Measurements from ENCODE around the gene ELP2. TPM values are rescaled to one million over a fixed set of nuclear protein-coding genes. Genes with fewer than 3 reads are reported as not detected.

ELP2 gene
- total and polyA plus RNA-seq, 9 of the 15 experiments (the other 6 are each of a cell fraction or from before 2014, with no cell fraction given), result 76.8 to 192 (median 140) TPM

DNA sequence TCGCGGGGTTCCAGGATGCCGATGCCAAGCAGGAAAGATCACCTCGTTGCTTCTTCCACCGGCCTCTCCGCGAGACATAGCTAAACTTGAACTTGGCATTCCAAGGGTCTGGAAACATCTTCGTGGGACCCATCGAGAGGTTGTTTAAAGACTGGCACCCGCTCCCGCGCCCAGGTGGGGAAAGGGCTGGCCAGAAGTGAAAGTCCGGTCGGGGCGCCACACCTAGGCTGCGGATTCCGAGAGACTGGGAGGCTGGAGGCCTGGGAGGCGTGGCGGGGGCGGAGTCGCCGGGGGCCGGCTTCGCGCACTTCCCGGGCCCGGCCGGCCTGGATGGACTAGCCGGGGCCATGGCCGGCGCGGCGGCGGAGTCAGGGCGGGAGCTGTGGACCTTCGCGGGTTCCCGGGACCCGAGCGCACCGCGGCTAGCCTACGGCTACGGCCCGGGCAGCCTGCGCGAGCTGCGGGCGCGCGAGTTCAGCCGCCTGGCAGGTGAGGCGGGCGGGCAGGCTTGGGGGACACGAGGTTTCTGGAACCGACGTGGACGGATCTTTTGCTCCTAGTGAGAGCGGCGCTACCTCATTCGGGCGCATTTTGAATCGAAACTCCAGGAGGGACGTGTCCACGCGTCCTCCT, 57.6 kb downstream of the ELP2 start, which contains the start of gene MOCOS (continued):
- TF ChIP-seq, protein P1, sequence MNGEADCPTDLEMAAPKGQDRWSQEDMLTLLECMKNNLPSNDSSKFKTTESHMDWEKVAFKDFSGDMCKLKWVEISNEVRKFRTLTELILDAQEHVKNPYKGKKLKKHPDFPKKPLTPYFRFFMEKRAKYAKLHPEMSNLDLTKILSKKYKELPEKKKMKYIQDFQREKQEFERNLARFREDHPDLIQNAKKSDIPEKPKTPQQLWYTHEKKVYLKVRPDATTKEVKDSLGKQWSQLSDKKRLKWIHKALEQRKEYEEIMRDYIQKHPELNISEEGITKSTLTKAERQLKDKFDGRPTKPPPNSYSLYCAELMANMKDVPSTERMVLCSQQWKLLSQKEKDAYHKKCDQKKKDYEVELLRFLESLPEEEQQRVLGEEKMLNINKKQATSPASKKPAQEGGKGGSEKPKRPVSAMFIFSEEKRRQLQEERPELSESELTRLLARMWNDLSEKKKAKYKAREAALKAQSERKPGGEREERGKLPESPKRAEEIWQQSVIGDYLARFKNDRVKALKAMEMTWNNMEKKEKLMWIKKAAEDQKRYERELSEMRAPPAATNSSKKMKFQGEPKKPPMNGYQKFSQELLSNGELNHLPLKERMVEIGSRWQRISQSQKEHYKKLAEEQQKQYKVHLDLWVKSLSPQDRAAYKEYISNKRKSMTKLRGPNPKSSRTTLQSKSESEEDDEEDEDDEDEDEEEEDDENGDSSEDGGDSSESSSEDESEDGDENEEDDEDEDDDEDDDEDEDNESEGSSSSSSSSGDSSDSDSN (IDR thresholded peaks at IDR 0.05; ENCODE audit: borderline replicate concordance in 1 of 2, low read depth in 2 of 2, low read length in 2 of 2), result peak; percentile 70 to 96; a peak in 3 of 4 replicates
- peak; percentile 51; the same call in 1 of the 2 replicates for TF ChIP-seq CBX1 (IDR thresholded peaks at IDR 0.05; ENCODE audit: low read depth)
- TF ChIP-seq MYC (IDR thresholded peaks at IDR 0.05; ENCODE audit: low read depth, low read length), result peak; percentile 60; the same call in 1 of the 2 replicates
- TF ChIP-seq MYC (CRISPR knock-in tag; IDR thresholded peaks at IDR 0.05; ENCODE audit: borderline replicate concordance, low read depth), result no peak
- no peak for TF ChIP-seq PYGO2 (tag; IDR thresholded peaks at IDR 0.05)
- no peak for TF ChIP-seq NUFIP1 (IDR thresholded peaks at IDR 0.05; ENCODE audit: partially characterized antibody)
- peak; percentile 74 for TF ChIP-seq RBM22 (IDR thresholded peaks at IDR 0.05; ENCODE audit: low read depth, low read length, poor library complexity, severe bottlenecking)
- peak in 1 of 2 experiments; percentile 66; a peak in 1 of 4 replicates for TF ChIP-seq FOXA3 (CRISPR knock-in tag; conservative IDR thresholded peaks at IDR 0.05 in 1 of 2, IDR thresholded peaks at IDR 0.05 in 1 of 2)
- TF ChIP-seq JUND (IDR thresholded peaks at IDR 0.05; ENCODE audit: borderline replicate concordance, low read depth, low read length), result peak; percentile 2; the same call in 1 of the 2 replicates
- TF ChIP-seq JUND (tag; IDR thresholded peaks at IDR 0.05; ENCODE audit: borderline replicate concordance, low read depth, low read length), result no peak; the same call in 2 of the 3 replicates
- 0 out of 2 replicates have a peak, but pooled peaks have one; percentile 7 for TF ChIP-seq JUN (IDR thresholded peaks at IDR 0.05; ENCODE audit: borderline replicate concordance, low read depth, low read length)
- peak; percentile 73; the same call in 1 of the 2 replicates for TF ChIP-seq JUN (CRISPR knock-in tag; IDR thresholded peaks at IDR 0.05; ENCODE audit: borderline replicate concordance)
- TF ChIP-seq NONO (IDR thresholded peaks at IDR 0.05; ENCODE audit: low read depth in 2 of 2, low read length in 1 of 2), result peak; percentile 79 to 93; a peak in 3 of 4 replicates
- peak; percentile 56 for TF ChIP-seq TAF1 (IDR thresholded peaks at IDR 0.05; ENCODE audit: control insufficient read depth, extremely low read depth, insufficient read depth, low read length, severe bottlenecking)
- peak; percentile 63; the same call in 1 of the 2 replicates for TF ChIP-seq NCOA6 (IDR thresholded peaks at IDR 0.05)
- TF ChIP-seq, protein P2, sequence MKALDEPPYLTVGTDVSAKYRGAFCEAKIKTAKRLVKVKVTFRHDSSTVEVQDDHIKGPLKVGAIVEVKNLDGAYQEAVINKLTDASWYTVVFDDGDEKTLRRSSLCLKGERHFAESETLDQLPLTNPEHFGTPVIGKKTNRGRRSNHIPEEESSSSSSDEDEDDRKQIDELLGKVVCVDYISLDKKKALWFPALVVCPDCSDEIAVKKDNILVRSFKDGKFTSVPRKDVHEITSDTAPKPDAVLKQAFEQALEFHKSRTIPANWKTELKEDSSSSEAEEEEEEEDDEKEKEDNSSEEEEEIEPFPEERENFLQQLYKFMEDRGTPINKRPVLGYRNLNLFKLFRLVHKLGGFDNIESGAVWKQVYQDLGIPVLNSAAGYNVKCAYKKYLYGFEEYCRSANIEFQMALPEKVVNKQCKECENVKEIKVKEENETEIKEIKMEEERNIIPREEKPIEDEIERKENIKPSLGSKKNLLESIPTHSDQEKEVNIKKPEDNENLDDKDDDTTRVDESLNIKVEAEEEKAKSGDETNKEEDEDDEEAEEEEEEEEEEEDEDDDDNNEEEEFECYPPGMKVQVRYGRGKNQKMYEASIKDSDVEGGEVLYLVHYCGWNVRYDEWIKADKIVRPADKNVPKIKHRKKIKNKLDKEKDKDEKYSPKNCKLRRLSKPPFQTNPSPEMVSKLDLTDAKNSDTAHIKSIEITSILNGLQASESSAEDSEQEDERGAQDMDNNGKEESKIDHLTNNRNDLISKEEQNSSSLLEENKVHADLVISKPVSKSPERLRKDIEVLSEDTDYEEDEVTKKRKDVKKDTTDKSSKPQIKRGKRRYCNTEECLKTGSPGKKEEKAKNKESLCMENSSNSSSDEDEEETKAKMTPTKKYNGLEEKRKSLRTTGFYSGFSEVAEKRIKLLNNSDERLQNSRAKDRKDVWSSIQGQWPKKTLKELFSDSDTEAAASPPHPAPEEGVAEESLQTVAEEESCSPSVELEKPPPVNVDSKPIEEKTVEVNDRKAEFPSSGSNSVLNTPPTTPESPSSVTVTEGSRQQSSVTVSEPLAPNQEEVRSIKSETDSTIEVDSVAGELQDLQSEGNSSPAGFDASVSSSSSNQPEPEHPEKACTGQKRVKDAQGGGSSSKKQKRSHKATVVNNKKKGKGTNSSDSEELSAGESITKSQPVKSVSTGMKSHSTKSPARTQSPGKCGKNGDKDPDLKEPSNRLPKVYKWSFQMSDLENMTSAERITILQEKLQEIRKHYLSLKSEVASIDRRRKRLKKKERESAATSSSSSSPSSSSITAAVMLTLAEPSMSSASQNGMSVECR (CRISPR knock-in tag; IDR thresholded peaks at IDR 0.05), result peak; percentile 79; the same call in 1 of the 2 replicates
- TF ChIP-seq, protein P3, sequence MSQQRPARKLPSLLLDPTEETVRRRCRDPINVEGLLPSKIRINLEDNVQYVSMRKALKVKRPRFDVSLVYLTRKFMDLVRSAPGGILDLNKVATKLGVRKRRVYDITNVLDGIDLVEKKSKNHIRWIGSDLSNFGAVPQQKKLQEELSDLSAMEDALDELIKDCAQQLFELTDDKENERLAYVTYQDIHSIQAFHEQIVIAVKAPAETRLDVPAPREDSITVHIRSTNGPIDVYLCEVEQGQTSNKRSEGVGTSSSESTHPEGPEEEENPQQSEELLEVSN (IDR thresholded peaks at IDR 0.05; ENCODE audit: borderline replicate concordance in 1 of 2, extremely low read depth in 1 of 2, insufficient read depth in 1 of 2, insufficient read length in 1 of 2, low read depth in 1 of 2, low read length in 1 of 2, poor library complexity in 1 of 2, severe bottlenecking in 1 of 2), result peak; percentile 58 to 89
- TF ChIP-seq POLR2B (IDR thresholded peaks at IDR 0.05; ENCODE audit: low read depth, partially characterized antibody), result peak; percentile 26

Measured in K562 (cell line).